Peyer's patch (tissue), 4 donors: Measurements from ENCODE around the gene MLKL. TPM values are rescaled to one million over a fixed set of nuclear protein-coding genes. Genes with fewer than 3 reads are reported as not detected.
"Not testable (repeated sequence)": the region's sequence is repeated elsewhere in the genome, so short reads cannot be mapped to it uniquely, and the experiment has no call there.

Experiments used
- DNase-seq, 3 donors: peaks; one replicate each; pipeline ENCODE4 v3.0.0-alpha.2; 2017 to 2019
- H3K27ac ChIP-seq, 4 donors: fragments of 200-600 bp; sonication (generic); one replicate each; pipeline ENCODE4 v1.5.1; 2016 to 2019
- H3K27me3 ChIP-seq, 2 donors: fragments of 200-600 bp; sonication (generic); one replicate each; pipeline ENCODE4 v1.5.1; 2019
- H3K36me3 ChIP-seq, 3 donors: fragments of 200-600 bp; sonication (generic); one replicate each; pipeline ENCODE4 v1.5.1; 2016 to 2019
- H3K4me1 ChIP-seq, 4 donors: fragments of 200-600 bp; sonication (generic); one replicate each; pipeline ENCODE4 v1.5.1; 2016 to 2019
- H3K4me3 ChIP-seq, 4 donors: fragments of 200-600 bp; sonication (generic); 1 replicate in 3 of 4; 2 replicates in 1 of 4; pipeline ENCODE4 v1.5.1; 2016 to 2019; ENCODE audit warnings: mild to moderate bottlenecking in 1 of 4
- H3K9me3 ChIP-seq, 4 donors: fragments of 200-600 bp; sonication (generic); one replicate each; pipeline ENCODE4 v1.5.1; 2016 to 2019; ENCODE audit warnings: mild to moderate bottlenecking in 1 of 4
- POLR2A ChIP-seq, 2 donors: fragments of 450-650 bp; IDR thresholded peaks; one replicate each; pipeline ENCODE4 v1.5.1; 2017; ENCODE audit warnings: antibody characterized with exemption in 2 of 2, mild to moderate bottlenecking in 2 of 2, moderate library complexity in 2 of 2
- total RNA-seq, 4 donors: library from RNA; depleted of rRNA; stranded (reverse); fragments of >200 nt; gene quantifications; one replicate each; pipeline ENCODE4 v1.1.0, GENCODE V29; 2016
- TF ChIP-seq, protein P1 (sequence below), 6 experiments: fragments of 450-650 bp in 4 of 6; fragments of 200-600 bp in 2 of 6; sonication (generic) in 1 of 6; IDR thresholded peaks; one replicate each; pipeline ENCODE4 v1.5.1; 2017 to 2019; ENCODE audit warnings: antibody characterized with exemption in 6 of 6, mild to moderate bottlenecking in 3 of 6, moderate library complexity in 1 of 6

The MLKL gene
- total RNA-seq, 4 donors from 2014 or later: 13.7 to 78.4 (median 22.5) TPM

DNA sequence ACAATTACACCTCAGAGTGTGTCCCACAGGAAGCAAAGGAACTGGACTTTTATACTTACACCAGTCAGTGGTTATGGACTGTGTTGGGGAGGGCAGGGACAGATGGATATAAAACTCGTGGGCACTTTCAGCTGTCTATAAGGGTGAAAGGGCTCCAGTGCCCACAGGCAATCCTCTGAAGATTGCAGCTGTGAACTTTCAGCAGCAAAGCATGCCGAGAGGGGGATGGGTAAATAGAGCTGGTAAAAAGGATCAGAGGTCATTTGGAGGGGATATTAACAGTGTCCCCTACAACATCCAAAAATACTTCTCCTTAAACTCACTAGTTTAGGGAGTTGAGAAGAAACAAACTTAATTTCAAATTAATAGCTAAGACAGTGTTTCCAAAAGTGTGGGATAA is 20.7 kb downstream of the MLKL start:
- no peak for DNase-seq
- Histone ChIP-seq H3K4me3 (no peak overlapping the region), H3K27me3 (no peaks in the 10 kb centered on the region), H3K27ac (no peak overlapping the region), H3K9me3 (no peaks in the 10 kb centered on the region), H3K36me3 (peaks cover 0 to 71% (median 0%) of the 10 kb centered on the region in 3 donors), H3K4me1 (no peaks in the 10 kb centered on the region)
- TF ChIP-seq, protein P1, sequence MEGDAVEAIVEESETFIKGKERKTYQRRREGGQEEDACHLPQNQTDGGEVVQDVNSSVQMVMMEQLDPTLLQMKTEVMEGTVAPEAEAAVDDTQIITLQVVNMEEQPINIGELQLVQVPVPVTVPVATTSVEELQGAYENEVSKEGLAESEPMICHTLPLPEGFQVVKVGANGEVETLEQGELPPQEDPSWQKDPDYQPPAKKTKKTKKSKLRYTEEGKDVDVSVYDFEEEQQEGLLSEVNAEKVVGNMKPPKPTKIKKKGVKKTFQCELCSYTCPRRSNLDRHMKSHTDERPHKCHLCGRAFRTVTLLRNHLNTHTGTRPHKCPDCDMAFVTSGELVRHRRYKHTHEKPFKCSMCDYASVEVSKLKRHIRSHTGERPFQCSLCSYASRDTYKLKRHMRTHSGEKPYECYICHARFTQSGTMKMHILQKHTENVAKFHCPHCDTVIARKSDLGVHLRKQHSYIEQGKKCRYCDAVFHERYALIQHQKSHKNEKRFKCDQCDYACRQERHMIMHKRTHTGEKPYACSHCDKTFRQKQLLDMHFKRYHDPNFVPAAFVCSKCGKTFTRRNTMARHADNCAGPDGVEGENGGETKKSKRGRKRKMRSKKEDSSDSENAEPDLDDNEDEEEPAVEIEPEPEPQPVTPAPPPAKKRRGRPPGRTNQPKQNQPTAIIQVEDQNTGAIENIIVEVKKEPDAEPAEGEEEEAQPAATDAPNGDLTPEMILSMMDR (IDR thresholded peaks at IDR 0.05): no peak
- TF ChIP-seq POLR2A (IDR thresholded peaks at IDR 0.05): no peak

GRCh38 chr16:74677868-74678267 is 22.8 kb downstream of the MLKL start:
- H3K4me3 ChIP-seq: no peak overlapping the region
- no peaks in the 10 kb centered on the region for H3K4me1 ChIP-seq
- DNase-seq: no peak
- TF ChIP-seq, protein P1 (IDR thresholded peaks at IDR 0.05): no peak
- no peak for TF ChIP-seq POLR2A (IDR thresholded peaks at IDR 0.05)
- no peaks in the 10 kb centered on the region for H3K9me3 ChIP-seq
- H3K27ac ChIP-seq: no peak overlapping the region
- H3K36me3 ChIP-seq: peaks cover 0 to 77% (median 0%) of the 10 kb centered on the region in 3 donors
- H3K27me3 ChIP-seq: no peaks in the 10 kb centered on the region

DNA sequence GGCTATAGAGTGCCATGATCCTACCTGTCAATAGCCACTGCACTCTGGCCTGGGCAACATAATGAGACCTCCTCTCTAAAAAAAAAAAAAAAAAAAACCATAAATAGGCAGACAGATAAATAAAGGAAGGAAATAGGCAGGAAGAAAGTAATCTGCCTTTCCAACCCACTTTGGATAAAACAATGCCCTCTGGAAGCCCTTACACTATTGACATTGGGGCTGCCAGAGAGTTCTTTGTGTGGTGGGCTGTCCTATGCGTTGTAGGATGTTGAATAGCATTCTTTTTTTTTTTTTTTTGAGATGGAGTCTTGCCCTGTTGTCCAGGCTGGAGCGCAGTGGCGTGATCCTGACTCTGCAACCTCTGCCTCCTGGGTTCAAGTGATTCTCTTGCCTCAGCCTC is 26.8 kb downstream of the MLKL start:
- H3K27me3 ChIP-seq: no peaks in the 10 kb centered on the region
- no peak for DNase-seq
- peaks cover 0 to 52% (median 0%) of the 10 kb centered on the region in 3 donors for H3K36me3 ChIP-seq
- TF ChIP-seq POLR2A (IDR thresholded peaks at IDR 0.05): no peak
- TF ChIP-seq, protein P1 (IDR thresholded peaks at IDR 0.05): no peak
- no peak overlapping the region for H3K4me3 ChIP-seq
- no peaks in the 10 kb centered on the region for H3K4me1 ChIP-seq
- no peaks in the 10 kb centered on the region for H3K9me3 ChIP-seq
- H3K27ac ChIP-seq: no peak overlapping the region

DNA sequence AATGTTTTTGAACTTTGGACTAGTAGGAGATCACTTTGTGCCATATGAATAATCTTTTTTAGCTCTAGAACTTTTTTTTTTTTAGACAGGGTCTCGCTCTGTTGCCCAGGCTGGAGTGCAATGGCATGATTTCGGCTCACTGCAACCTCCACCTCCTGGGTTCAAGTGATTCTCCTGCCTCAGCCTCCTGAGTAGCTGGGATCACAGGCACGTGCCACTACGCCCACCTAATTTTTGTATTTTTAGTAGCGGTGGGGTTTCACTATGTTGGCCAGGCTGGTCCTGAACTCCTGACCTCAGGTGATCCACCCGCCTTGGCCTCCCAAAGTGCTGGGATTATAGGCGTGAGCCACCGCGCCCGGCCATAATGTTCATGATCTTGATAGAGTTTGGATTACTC is 31.8 kb downstream of the MLKL start:
- not testable (repeated sequence) for H3K27ac ChIP-seq, H3K4me3 ChIP-seq, H3K27me3 ChIP-seq, DNase-seq, H3K9me3 ChIP-seq
- Histone ChIP-seq H3K4me1 (peaks cover 0 to 13% (median 7%) of the 10 kb centered on the region in 4 donors), H3K36me3 (peaks cover 0 to 20% (median 0%) of the 10 kb centered on the region in 3 donors)

- no peaks in the 10 kb centered on the region for H3K9me3 ChIP-seq
- H3K4me1 ChIP-seq: peaks cover 0 to 13% (median 7%) of the 10 kb centered on the region in 4 donors
- TF ChIP-seq, protein P1 (IDR thresholded peaks at IDR 0.05): no peak
- TF ChIP-seq POLR2A (IDR thresholded peaks at IDR 0.05): no peak
- H3K36me3 ChIP-seq: peaks cover 0 to 26% (median 0%) of the 10 kb centered on the region in 3 donors
- H3K27ac ChIP-seq: peak overlapping the region in 2 of 4 donors; percentile 28 to 82
- H3K4me3 ChIP-seq: peak overlapping the region; percentile 85 to 94 (median 90)
- DNase-seq: peak; percentile 35 to 64 (median 62)
- H3K27me3 ChIP-seq: no peaks in the 10 kb centered on the region
Measured at GRCh38 chr16:74667255-74667700, 33.4 kb downstream of the MLKL start.

DNA sequence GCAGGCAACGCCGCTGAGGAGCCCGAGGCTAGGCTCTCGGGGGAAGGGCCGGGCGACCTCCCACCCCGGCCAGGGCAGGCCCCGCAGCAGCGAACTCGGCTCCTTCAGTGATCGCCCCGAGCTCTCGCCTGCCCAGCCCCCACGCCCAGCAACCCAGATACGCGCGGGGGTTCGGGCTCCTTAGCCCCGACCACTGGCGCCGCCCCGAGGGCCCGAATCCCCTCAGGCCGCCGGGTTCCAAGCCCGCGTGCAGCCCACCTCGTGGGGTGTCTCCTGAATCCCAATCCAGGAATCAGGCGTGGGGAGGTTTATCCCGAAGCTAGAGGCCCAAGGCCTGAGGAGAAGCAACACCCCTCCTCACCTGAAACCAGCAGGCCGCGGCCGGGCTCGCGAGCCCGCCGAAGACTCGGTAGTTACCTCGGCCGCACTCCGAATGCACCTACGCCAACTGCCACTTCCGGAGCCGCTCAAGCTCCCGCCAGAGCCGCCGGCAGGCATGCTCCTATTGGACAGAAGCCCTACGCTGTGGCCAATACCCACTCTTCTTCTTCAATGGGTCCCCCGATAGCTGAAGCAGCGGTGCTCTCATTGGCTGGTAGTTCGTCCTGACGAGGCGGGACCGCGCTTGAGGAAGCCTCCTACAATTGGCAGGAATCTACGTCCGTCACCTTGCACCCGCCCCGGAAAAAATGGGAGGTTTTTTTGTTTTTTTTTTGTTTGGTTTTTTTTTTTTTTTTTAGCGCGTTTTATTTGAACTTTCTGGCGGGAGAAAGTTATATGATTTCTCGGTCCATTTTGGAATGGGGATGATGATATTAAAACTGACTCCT is 34.0 kb downstream of the MLKL start, which contains the start of gene RFWD3:
TSS of gene RFWD3 (minus strand) at position 453 of the 830 bp plus-strand sequence. CDS start 5,428 bp downstream, outside the sequence.
- DNase-seq: peak; percentile 94 to 99 (median 97)
- no peaks in the 10 kb centered on the region for H3K27me3 ChIP-seq
- H3K9me3 ChIP-seq: no peaks in the 10 kb centered on the region
- peaks cover 0 to 13% (median 7%) of the 10 kb centered on the region in 4 donors for H3K4me1 ChIP-seq
- peak within 1 kb of the TSS; percentile 69 to 82 (median 78) for H3K27ac ChIP-seq
- H3K36me3 ChIP-seq: peaks cover 0 to 26% (median 0%) of the 10 kb centered on the region in 3 donors
- TF ChIP-seq, protein P1 (IDR thresholded peaks at IDR 0.05): no peak
- peak; percentile 68 to 80 for TF ChIP-seq POLR2A (IDR thresholded peaks at IDR 0.05)
- H3K4me3 ChIP-seq: peak within 1 kb of the TSS; percentile 85 to 94 (median 90)
